GM19452 (cell line): ENCODE results near the gene CKB.

Source experiments
- ATAC-seq: cut with Tn5 transposase; IDR thresholded peaks from one replicate; pipeline ENCODE4 v1.9.1; 2021; ENCODE audit not compliant: unreplicated experiment

Gene CKB

DNA sequence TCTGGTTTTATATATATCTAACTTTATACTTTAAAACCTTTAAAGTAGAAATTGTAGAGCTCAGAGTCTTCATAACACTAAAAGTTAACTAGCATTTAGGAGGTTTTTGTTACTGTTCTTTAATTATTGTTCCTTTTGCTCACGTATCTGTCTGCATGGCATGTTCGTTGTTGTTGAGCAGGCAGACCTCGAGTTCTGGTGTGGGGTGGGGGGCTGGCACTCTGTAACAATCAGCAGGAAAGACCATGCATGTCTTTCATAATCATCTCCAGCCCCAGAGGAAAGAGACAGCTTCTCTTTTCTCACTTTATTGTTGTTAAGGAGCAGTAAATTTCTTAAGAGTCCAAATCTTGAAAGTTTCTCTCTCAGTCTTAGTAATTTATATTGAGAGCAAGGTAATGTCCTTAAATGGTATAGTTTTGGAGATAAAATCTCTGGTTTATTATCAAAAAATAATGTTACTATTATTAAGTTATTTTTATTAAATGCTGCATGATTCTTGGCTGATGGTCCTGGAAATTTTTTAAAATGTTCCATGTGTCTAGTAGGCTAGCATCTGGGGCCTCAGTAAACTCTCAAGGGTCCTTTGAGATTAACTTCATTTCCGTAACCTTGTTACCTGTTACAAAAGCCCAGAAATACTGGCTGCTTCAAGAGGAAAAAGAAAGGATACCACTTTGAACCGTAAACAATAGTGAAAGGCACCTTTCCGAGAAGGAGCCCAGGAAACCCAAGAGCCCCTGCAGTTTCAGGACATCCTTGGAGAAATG lies 30.3 kb downstream of the CKB start:
- no peak for ATAC-seq

- no peak for ATAC-seq
Observed at GRCh38 chr14:103491691-103492090, 30.9 kb downstream of the CKB start.

- no peak for ATAC-seq
Observed at GRCh38 chr14:103489621-103490020, 33.0 kb downstream of the CKB start.

DNA sequence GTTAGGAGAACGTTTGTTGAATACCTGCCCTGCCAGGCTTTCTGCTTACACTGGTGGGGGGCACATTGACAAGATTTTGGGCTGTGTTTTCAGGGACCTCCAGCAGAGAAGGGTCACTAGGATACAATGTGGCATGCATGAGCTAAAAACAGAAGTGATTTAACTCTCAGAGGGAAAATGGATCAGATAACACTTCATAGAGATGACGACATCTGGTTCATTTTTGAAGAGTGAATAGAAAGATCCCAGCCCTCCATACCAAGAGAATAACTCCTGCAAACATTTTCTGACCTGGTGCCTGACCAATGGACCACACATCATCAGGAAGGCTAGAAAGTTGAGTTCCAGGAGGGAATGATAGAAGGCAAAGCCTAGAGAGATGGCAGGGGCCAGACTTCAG lies 33.7 kb downstream of the CKB start:
- ATAC-seq = no peak

- ATAC-seq = no peak
Observed at GRCh38 chr14:103488071-103488470, 34.6 kb downstream of the CKB start.

- no peak for ATAC-seq
Observed at GRCh38 chr14:103485504-103485903, 37.1 kb downstream of the CKB start.

DNA sequence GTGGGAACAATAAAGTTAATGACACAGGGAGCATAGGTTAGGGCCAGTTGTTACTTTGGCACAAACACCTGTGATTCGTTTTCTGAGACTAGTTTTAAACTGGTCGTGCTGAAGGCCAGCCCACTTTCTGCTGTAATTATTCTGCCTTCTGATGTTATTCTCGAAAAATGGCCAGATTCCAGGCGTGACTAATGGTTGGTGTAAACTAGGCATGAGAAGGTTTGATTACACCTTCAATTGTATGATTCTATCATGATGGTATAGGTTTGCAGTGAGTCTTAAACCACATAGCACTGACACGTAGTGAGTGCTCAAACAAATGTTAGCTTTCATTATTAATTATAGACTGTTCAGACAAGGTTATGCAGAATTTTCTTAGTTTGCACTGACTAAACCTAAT lies 39.0 kb downstream of the CKB start:
- no peak for ATAC-seq

GRCh38 chr14:103480595-103480994 lies 42.0 kb downstream of the CKB start:
- ATAC-seq = peak; percentile 71

GRCh38 chr14:103476631-103477030 lies 46.0 kb downstream of the CKB start:
- ATAC-seq = no peak

- no peak for ATAC-seq
Observed at GRCh38 chr14:103476065-103476464, 46.6 kb downstream of the CKB start.

DNA sequence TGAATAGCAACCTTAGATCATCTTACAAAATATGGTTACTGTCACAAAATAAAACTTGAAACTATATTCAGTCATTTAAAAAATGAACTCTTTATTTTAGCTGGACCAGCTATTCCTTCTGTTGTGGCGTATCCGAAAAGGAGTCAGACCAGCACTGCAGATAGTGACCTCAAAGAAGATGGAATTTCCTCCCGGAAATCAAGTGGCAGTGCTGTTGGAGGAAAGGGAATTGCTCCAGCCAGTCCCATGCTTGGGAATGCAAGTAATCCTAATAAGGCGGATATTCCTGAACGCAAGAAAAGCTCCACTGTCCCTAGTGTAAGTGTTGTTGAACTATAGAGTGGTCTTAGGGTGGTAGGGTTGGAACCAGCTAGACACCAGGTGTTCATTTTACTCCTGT lies 47.7 kb downstream of the CKB start:
- ATAC-seq = no peak

DNA sequence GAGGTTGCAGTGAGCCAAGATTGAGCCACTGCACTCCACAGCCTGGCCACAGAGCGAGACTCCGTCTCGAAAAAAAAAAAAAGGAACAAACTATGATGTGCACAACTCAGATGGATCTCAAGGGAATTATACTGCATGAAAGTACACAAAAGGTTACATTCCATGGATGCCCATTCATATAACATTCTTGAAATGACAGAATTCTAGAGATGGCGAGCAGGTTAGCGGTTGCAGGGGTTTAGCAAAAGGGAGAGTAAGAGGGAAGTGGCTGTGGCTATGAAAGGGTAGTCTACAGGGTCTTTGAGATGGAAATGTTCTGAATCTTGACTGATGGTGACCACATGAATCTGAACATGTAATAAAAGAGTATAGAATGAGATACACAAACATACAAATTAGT lies 49.7 kb downstream of the CKB start:
- no peak for ATAC-seq
